GM12872 (cell line): ENCODE results near the gene PIEZO1.

Experiments used
- CTCF ChIP-seq: IDR thresholded peaks from 3 replicates; pipeline ENCODE4 v1.5.1; 2011; ENCODE audit warnings: low read depth, mild to moderate bottlenecking, low read length, moderate library complexity; ENCODE audit not compliant: insufficient read depth

PIEZO1 gene

GRCh38 chr16:88669980-88670379 is 115.0 kb downstream of the PIEZO1 start:
- no peak for TF ChIP-seq CTCF

- TF ChIP-seq CTCF, result no peak
Observed at GRCh38 chr16:88667461-88667860, 117.6 kb downstream of the PIEZO1 start.

- TF ChIP-seq CTCF, result no peak
Observed at GRCh38 chr16:88665570-88665969, 119.5 kb downstream of the PIEZO1 start.
